Measurements from ENCODE around the gene ISM2. TPM values are rescaled to one million over a fixed set of nuclear protein-coding genes. Genes with fewer than 3 reads are reported as not detected.

ISM2 gene
- total RNA-seq, 1 experiment from 2014 or later = 2.6 TPM

DNA sequence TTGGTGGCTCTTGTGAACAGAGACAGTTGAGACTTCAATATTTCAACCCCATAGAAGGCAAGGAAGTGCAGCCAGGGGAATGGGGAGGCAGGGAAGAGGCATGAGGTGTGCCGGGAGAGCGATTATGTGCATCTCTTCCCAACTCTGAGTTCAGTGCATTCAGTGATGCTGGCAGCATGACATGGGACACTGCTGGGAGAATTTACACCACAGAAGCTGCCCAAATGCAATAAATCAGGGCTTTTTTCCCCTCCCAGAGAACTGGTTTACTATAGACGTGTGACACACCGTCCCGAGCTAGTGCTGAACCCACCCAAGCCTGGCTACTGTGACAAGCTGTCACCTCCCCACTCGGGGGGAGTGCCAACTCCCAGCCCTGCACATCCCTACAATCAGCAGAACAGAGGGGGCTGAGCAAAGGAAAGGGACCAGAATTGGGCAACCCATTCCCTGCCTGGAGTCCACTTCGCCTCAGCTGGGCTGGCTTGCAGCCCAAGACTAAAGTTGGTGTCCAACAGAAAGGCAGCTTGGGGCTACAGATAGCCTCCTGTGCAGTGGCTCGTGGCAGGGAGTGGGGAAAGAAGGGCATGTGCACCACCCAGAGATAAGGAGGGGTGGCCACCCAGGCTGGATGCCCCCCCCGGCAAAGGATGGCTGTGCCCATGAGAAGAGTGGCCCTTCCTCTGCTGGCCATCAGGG lies 24.0 kb downstream of the ISM2 start:
- no peak overlapping the region for H3K4me3 ChIP-seq (ENCODE audit: low read depth in 2 of 2, low read length in 2 of 2)
- no peaks in the 10 kb centered on the region for H3K9me3 ChIP-seq (ENCODE audit: control insufficient read depth, insufficient read depth, low read depth, low read length)
- TF ChIP-seq POLR2AphosphoS5 (IDR thresholded peaks at IDR 0.05; ENCODE audit: low read depth, low read length) = no peak
- no peak for TF ChIP-seq TCF7L2 (IDR thresholded peaks at IDR 0.05; ENCODE audit: low read depth, low read length)
- TF ChIP-seq, protein P1, sequence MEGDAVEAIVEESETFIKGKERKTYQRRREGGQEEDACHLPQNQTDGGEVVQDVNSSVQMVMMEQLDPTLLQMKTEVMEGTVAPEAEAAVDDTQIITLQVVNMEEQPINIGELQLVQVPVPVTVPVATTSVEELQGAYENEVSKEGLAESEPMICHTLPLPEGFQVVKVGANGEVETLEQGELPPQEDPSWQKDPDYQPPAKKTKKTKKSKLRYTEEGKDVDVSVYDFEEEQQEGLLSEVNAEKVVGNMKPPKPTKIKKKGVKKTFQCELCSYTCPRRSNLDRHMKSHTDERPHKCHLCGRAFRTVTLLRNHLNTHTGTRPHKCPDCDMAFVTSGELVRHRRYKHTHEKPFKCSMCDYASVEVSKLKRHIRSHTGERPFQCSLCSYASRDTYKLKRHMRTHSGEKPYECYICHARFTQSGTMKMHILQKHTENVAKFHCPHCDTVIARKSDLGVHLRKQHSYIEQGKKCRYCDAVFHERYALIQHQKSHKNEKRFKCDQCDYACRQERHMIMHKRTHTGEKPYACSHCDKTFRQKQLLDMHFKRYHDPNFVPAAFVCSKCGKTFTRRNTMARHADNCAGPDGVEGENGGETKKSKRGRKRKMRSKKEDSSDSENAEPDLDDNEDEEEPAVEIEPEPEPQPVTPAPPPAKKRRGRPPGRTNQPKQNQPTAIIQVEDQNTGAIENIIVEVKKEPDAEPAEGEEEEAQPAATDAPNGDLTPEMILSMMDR (IDR thresholded peaks at IDR 0.05) = no peak
- no peak overlapping the region for H3K27ac ChIP-seq (ENCODE audit: low read length)
- ChIA-PET POLR2A (interaction anchor here (0.6 kb wide), 1 partner anchor 22 kb away, joined by 13 read pairs; no protein-coding TSS in a partner anchor), CTCF (no interaction called here)
- no TSS peak for BruUV-seq (replicated peaks)
- no peaks in the 10 kb centered on the region for H3K36me3 ChIP-seq (ENCODE audit: control insufficient read depth, insufficient read depth, low read length)
- peaks cover 9% of the 10 kb centered on the region for H3K4me1 ChIP-seq (ENCODE audit: control insufficient read depth, insufficient read depth, low read length)
- H3K27me3 ChIP-seq (ENCODE audit: control insufficient read depth, insufficient read depth, low read length) = no peaks in the 10 kb centered on the region
- DNase-seq (ENCODE audit: low read depth, low spot score) (no peak), ATAC-seq (no peak)
- intact Hi-C loops (cut with micrococcal nuclease; ENCODE audit: unreplicated experiment) = no loop called here
- in situ Hi-C loops (cut with HindIII; ENCODE audit: low pct_unique_long_range_greater_than_20kb, low sequenced_read_pairs) = no loop called here

DNA sequence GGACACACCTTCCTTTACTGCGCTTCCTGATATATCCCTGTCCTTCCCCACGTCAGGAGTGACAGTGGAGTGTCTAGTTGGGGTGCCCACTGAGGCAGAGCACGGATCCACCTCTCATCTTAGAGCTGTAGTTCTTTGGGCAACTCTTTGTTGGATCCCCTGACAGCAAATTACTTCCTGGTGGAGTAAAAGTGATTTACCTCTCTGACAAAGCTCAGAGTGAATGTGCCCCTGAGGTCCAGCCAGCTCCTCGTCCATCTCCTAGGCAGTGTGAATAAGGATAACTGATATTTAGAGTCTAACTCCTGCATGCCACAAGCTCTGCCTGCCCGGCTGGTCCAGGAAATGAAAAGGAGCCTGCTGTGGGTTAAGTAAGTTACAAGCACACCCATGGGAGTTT lies 24.7 kb downstream of the ISM2 start:
- in situ Hi-C loops (cut with HindIII; ENCODE audit: low pct_unique_long_range_greater_than_20kb, low sequenced_read_pairs) = no loop called here
- no peak overlapping the region for H3K27ac ChIP-seq (ENCODE audit: low read length)
- H3K9me3 ChIP-seq (ENCODE audit: control insufficient read depth, insufficient read depth, low read depth, low read length) = no peaks in the 10 kb centered on the region
- TF ChIP-seq SIN3A (IDR thresholded peaks at IDR 0.05; ENCODE audit: borderline replicate concordance, insufficient read depth, low read depth, low read length) (no peak), POLR2AphosphoS5 (IDR thresholded peaks at IDR 0.05; ENCODE audit: low read depth, low read length) (no peak), TCF7L2 (IDR thresholded peaks at IDR 0.05; ENCODE audit: low read depth, low read length) (no peak)
- TF ChIP-seq, protein P1 (IDR thresholded peaks at IDR 0.05) = no peak
- TF ChIP-seq, protein P2, sequence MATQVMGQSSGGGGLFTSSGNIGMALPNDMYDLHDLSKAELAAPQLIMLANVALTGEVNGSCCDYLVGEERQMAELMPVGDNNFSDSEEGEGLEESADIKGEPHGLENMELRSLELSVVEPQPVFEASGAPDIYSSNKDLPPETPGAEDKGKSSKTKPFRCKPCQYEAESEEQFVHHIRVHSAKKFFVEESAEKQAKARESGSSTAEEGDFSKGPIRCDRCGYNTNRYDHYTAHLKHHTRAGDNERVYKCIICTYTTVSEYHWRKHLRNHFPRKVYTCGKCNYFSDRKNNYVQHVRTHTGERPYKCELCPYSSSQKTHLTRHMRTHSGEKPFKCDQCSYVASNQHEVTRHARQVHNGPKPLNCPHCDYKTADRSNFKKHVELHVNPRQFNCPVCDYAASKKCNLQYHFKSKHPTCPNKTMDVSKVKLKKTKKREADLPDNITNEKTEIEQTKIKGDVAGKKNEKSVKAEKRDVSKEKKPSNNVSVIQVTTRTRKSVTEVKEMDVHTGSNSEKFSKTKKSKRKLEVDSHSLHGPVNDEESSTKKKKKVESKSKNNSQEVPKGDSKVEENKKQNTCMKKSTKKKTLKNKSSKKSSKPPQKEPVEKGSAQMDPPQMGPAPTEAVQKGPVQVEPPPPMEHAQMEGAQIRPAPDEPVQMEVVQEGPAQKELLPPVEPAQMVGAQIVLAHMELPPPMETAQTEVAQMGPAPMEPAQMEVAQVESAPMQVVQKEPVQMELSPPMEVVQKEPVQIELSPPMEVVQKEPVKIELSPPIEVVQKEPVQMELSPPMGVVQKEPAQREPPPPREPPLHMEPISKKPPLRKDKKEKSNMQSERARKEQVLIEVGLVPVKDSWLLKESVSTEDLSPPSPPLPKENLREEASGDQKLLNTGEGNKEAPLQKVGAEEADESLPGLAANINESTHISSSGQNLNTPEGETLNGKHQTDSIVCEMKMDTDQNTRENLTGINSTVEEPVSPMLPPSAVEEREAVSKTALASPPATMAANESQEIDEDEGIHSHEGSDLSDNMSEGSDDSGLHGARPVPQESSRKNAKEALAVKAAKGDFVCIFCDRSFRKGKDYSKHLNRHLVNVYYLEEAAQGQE (IDR thresholded peaks at IDR 0.05; ENCODE audit: insufficient read depth in 1 of 2, low read depth in 2 of 2, low read length in 1 of 2) = no peak
- H3K4me3 ChIP-seq (ENCODE audit: low read depth in 2 of 2, low read length in 2 of 2) = no peak overlapping the region
- no TSS peak for BruUV-seq (replicated peaks)
- no peak for ATAC-seq
- ChIA-PET POLR2A (interaction anchor here (0.6 kb wide), 1 partner anchor 23 kb away, joined by 13 read pairs; no protein-coding TSS in a partner anchor), CTCF (no interaction called here)
- H3K4me1 ChIP-seq (ENCODE audit: control insufficient read depth, insufficient read depth, low read length) = peaks cover 9% of the 10 kb centered on the region
- DNase-seq (ENCODE audit: low read depth, low spot score) = no peak
- H3K27me3 ChIP-seq (ENCODE audit: control insufficient read depth, insufficient read depth, low read length) = no peaks in the 10 kb centered on the region
- no peaks in the 10 kb centered on the region for H3K36me3 ChIP-seq (ENCODE audit: control insufficient read depth, insufficient read depth, low read length)
- intact Hi-C loops (cut with micrococcal nuclease; ENCODE audit: unreplicated experiment) = no loop called here
